Activated CD8-positive, alpha-beta memory T cell treated with anti-CD3 and anti-CD28 coated beads, Interleukin-2, amount 50 U/mL, for 4 hours (primary cell): Measurements from ENCODE around the gene PDXK.

ENCODE experiments used
- DNase-seq: peaks from one replicate; pipeline ENCODE4 v3.0.0-alpha.2; 2020

The PDXK gene

GRCh38 chr21:43744725-43745124 lies 25.8 kb downstream of the PDXK start:
- no peak for DNase-seq

GRCh38 chr21:43745772-43746517 lies 27.0 kb downstream of the PDXK start:
- DNase-seq = no peak

- no peak for DNase-seq
These were observed 29.7 kb downstream of the PDXK start for GRCh38 chr21:43748622-43749021.

GRCh38 chr21:43749651-43750262 lies 30.8 kb downstream of the PDXK start:
- DNase-seq = no peak

- no peak for DNase-seq
These were observed 31.6 kb downstream of the PDXK start for GRCh38 chr21:43750339-43751033.

- no peak for DNase-seq
These were observed 33.1 kb downstream of the PDXK start for GRCh38 chr21:43751955-43752591.

- DNase-seq = no peak
These were observed 34.0 kb downstream of the PDXK start for GRCh38 chr21:43752758-43753438.

GRCh38 chr21:43753439-43753799 lies 34.5 kb downstream of the PDXK start:
- DNase-seq = no peak

- DNase-seq = no peak
These were observed 36.2 kb downstream of the PDXK start for GRCh38 chr21:43754948-43755781.

- no peak for DNase-seq
These were observed 37.1 kb downstream of the PDXK start for GRCh38 chr21:43755820-43756594.

GRCh38 chr21:43757601-43758000 lies 38.7 kb downstream of the PDXK start:
- DNase-seq = no peak

- no peak for DNase-seq
These were observed 39.2 kb downstream of the PDXK start for GRCh38 chr21:43758111-43758641.

- DNase-seq = no peak
These were observed 39.9 kb downstream of the PDXK start for GRCh38 chr21:43758811-43759210.

GRCh38 chr21:43759651-43760050 lies 40.7 kb downstream of the PDXK start:
- DNase-seq = no peak

- no peak for DNase-seq
These were observed 41.5 kb downstream of the PDXK start for GRCh38 chr21:43760391-43760958.

GRCh38 chr21:43761886-43762285 lies 43.0 kb downstream of the PDXK start:
- no peak for DNase-seq

- DNase-seq = no peak
These were observed 43.6 kb downstream of the PDXK start for GRCh38 chr21:43762303-43763128.

GRCh38 chr21:43763901-43764523 lies 45.1 kb downstream of the PDXK start:
- no peak for DNase-seq
